HEK293 (cell line): ENCODE measurements around the gene CYTH3.
"Not testable (repeated sequence)": the region's sequence is repeated elsewhere in the genome, so short reads cannot be mapped to it uniquely, and the experiment has no call there.

ENCODE experiments used
- CTCF ChIP-seq: fragments of 450-650 bp; formaldehyde crosslinking; IDR thresholded peaks from 2 replicates; pipeline ENCODE4 v1.5.1; 2016; ENCODE audit warnings: missing biosample characterization, missing genetic modification characterization
- SP2 ChIP-seq: fragments of 450-650 bp; formaldehyde crosslinking; IDR thresholded peaks from 2 replicates; pipeline ENCODE4 v1.5.1; 2016; ENCODE audit warnings: missing biosample characterization, missing genetic modification characterization
- ZNF274 ChIP-seq, 2 experiments: fragments of 200-500 bp in 1 of 2; fragments of 450-650 bp in 1 of 2; sonication (Bioruptor generic) in 1 of 2; formaldehyde crosslinking in 1 of 2; IDR thresholded peaks; 2 replicates each; pipeline versions ENCODE4 v1.5.1 to v1.6.1; 2014 to 2016; ENCODE audit warnings: borderline replicate concordance in 1 of 2, inconsistent platforms in 1 of 2, low read length in 1 of 2, missing biosample characterization in 1 of 2, missing genetic modification characterization in 1 of 2
- ZNF398 ChIP-seq: fragments of 450-650 bp; formaldehyde crosslinking; IDR thresholded peaks from 2 replicates; pipeline ENCODE4 v1.5.1; 2017; ENCODE audit warnings: missing biosample characterization, missing genetic modification characterization
- ZSCAN4 ChIP-seq: fragments of 450-650 bp; formaldehyde crosslinking; IDR thresholded peaks from 2 replicates; pipeline ENCODE4 v1.5.1; 2017; ENCODE audit warnings: missing biosample characterization, missing genetic modification characterization

GRCh38 chr7:6223411-6223810, 49.0 kb downstream of the CYTH3 start:
- not testable (repeated sequence) for TF ChIP-seq ZNF398 (tag by site-specific recombination); ZNF274 (IDR thresholded peaks at IDR 0.05; ENCODE audit: low read length); ZNF274 (tag by site-specific recombination; IDR thresholded peaks at IDR 0.05; ENCODE audit: borderline replicate concordance); ZSCAN4 (tag by site-specific recombination); CTCF (tag by site-specific recombination); SP2 (tag by site-specific recombination)
